Measurements from ENCODE around the gene CDH5. TPM values are rescaled to one million over a fixed set of nuclear protein-coding genes. Genes with fewer than 3 reads are reported as not detected.

CDH5 gene
- total and polyA plus RNA-seq, 9 donors = 6.0 to 36.8 (median 13.4) TPM

GRCh38 chr16:66379571-66379941, 13.1 kb downstream of the CDH5 start:
- Histone ChIP-seq H3K4me3 (no peak overlapping the region), H3K4me1 (ENCODE audit: insufficient read depth) (no peaks in the 10 kb centered on the region), H3K27ac (no peak overlapping the region), H3K27me3 (no peaks in the 10 kb centered on the region), H3K36me3 (no peaks in the 10 kb centered on the region), H3K9me3 (no peaks in the 10 kb centered on the region)
- no peak for DNase-seq
- intact Hi-C loops (cut with DNase I) = no loop called here
- no peak for TF ChIP-seq CTCF (IDR thresholded peaks at IDR 0.05)
- no peak for TF ChIP-seq EP300 (IDR thresholded peaks at IDR 0.05)
- no peak for TF ChIP-seq POLR2A (IDR thresholded peaks at IDR 0.05)
- WGBS, 3 donors = 95 to 97% (median 95%) methylated on average over 3 of the region's 3 CpGs

- no peaks in the 10 kb centered on the region for H3K36me3 ChIP-seq
- intact Hi-C loops (cut with DNase I) = no loop called here
These were observed 13.9 kb downstream of the CDH5 start for GRCh38 chr16:66380421-66380820.

GRCh38 chr16:66381585-66382170, 15.2 kb downstream of the CDH5 start:
- no peaks in the 10 kb centered on the region for H3K27me3 ChIP-seq
- no peaks in the 10 kb centered on the region for H3K36me3 ChIP-seq
- no peak overlapping the region for H3K27ac ChIP-seq
- no peak for DNase-seq
- intact Hi-C loops (cut with DNase I) = no loop called here
- 54 to 92% (median 80%) methylated on average over 5 of the region's 5 CpGs for WGBS, 3 donors
- TF ChIP-seq CTCF (IDR thresholded peaks at IDR 0.05) = no peak
- TF ChIP-seq POLR2A (IDR thresholded peaks at IDR 0.05) = no peak
- no peak for TF ChIP-seq EP300 (IDR thresholded peaks at IDR 0.05)
- no peak overlapping the region for H3K4me3 ChIP-seq
- H3K4me1 ChIP-seq (ENCODE audit: insufficient read depth) = no peaks in the 10 kb centered on the region
- H3K9me3 ChIP-seq = no peaks in the 10 kb centered on the region

More at GRCh38 chr16:66380421-66380820, 13.9 kb downstream of the CDH5 start:
- Histone ChIP-seq H3K27ac (no peak overlapping the region), H3K4me3 (no peak overlapping the region), H3K9me3 (no peaks in the 10 kb centered on the region), H3K4me1 (ENCODE audit: insufficient read depth) (no peaks in the 10 kb centered on the region), H3K27me3 (no peaks in the 10 kb centered on the region)
- TF ChIP-seq POLR2A (IDR thresholded peaks at IDR 0.05) (no peak), EP300 (IDR thresholded peaks at IDR 0.05) (no peak), CTCF (IDR thresholded peaks at IDR 0.05) (no peak)
- 61 to 97% (median 81%) methylated on average over 3 of the region's 3 CpGs for WGBS, 3 donors
- no peak for DNase-seq

GRCh38 chr16:66382171-66382965, 15.9 kb downstream of the CDH5 start:
- Histone ChIP-seq H3K4me1 (ENCODE audit: insufficient read depth) (no peaks in the 10 kb centered on the region), H3K27me3 (no peaks in the 10 kb centered on the region), H3K4me3 (no peak overlapping the region), H3K36me3 (no peaks in the 10 kb centered on the region), H3K9me3 (no peaks in the 10 kb centered on the region), H3K27ac (no peak overlapping the region)
- intact Hi-C loops (cut with DNase I) = no loop called here
- 79 to 82% (median 79%) methylated on average over 13 of the region's 13 CpGs for WGBS, 3 donors
- DNase-seq = no peak
- TF ChIP-seq CTCF (IDR thresholded peaks at IDR 0.05) (no peak), EP300 (IDR thresholded peaks at IDR 0.05) (no peak), POLR2A (IDR thresholded peaks at IDR 0.05) (no peak)
